Loucy (cell line): ENCODE data around the gene OTUD1.

ENCODE experiments used
- H2AFZ ChIP-seq: fragments of 200-600 bp; sonication (generic); 2 replicates; pipeline ENCODE4 v1.6.0; 2016; ENCODE audit warnings: antibody characterized with exemption, mild to moderate bottlenecking, low read length, moderate library complexity
- H3F3A ChIP-seq: fragments of 200-600 bp; 2 replicates; pipeline ENCODE4 v1.6.0; 2016; ENCODE audit warnings: antibody characterized with exemption, low read depth, mild to moderate bottlenecking
- H3K27me3 ChIP-seq: fragments of 200-600 bp; sonication (generic); 2 replicates; pipeline ENCODE4 v1.6.1; 2014; ENCODE audit warnings: low read length, mild to moderate bottlenecking; ENCODE audit not compliant: insufficient read depth, poor library complexity, severe bottlenecking
- H3K36me3 ChIP-seq: fragments of 200-600 bp; sonication (generic); 2 replicates; pipeline ENCODE4 v1.6.1; 2016; ENCODE audit warnings: low read length; ENCODE audit not compliant: insufficient read depth
- H3K4me1 ChIP-seq: fragments of 200-600 bp; sonication (generic); 2 replicates; pipeline ENCODE4 v1.5.1; 2014; ENCODE audit warnings: low read length, mild to moderate bottlenecking; ENCODE audit not compliant: insufficient read depth, poor library complexity, severe bottlenecking
- H3K4me2 ChIP-seq: fragments of 200-600 bp; sonication (generic); 2 replicates; pipeline ENCODE4 v1.6.0; 2014; ENCODE audit warnings: antibody characterized with exemption, low read length, low read depth, mild to moderate bottlenecking; ENCODE audit not compliant: poor library complexity, severe bottlenecking
- H3K4me3 ChIP-seq: fragments of 200-600 bp; sonication (generic); 2 replicates; pipeline ENCODE4 v1.5.1; 2014; ENCODE audit warnings: low read length, mild to moderate bottlenecking, mixed read lengths; ENCODE audit not compliant: poor library complexity, severe bottlenecking
- H3K79me2 ChIP-seq: fragments of 200-600 bp; sonication (generic); 2 replicates; pipeline ENCODE4 v1.6.1; 2014; ENCODE audit warnings: low read length; ENCODE audit not compliant: insufficient read depth
- H3K9ac ChIP-seq: fragments of 200-600 bp; sonication (generic); 2 replicates; pipeline ENCODE4 v1.6.0; 2014; ENCODE audit warnings: mild to moderate bottlenecking, low read depth, low read length, moderate library complexity; ENCODE audit not compliant: poor library complexity, severe bottlenecking
- H3K9me2 ChIP-seq: fragments of 200-600 bp; sonication (generic); replicated peaks from 2 replicates; pipeline ENCODE4 v1.6.1; 2016; ENCODE audit warnings: low read depth, low read length, mixed read lengths
- H3K9me3 ChIP-seq: fragments of 200-600 bp; sonication (generic); 2 replicates; pipeline ENCODE4 v1.6.1; 2014; ENCODE audit warnings: mild to moderate bottlenecking, antibody characterized with exemption, low read length, low read depth; ENCODE audit not compliant: insufficient read depth
- H4K20me1 ChIP-seq: fragments of 200-600 bp; sonication (generic); 2 replicates; pipeline ENCODE4 v1.6.0; 2014; ENCODE audit warnings: antibody characterized with exemption, low read length, mild to moderate bottlenecking; ENCODE audit not compliant: insufficient read depth, poor library complexity, severe bottlenecking
- CTCF ChIP-seq: fragments of 200-600 bp; sonication (generic); conservative IDR thresholded peaks from 2 replicates; pipeline ENCODE4 v1.5.1; 2014; ENCODE audit warnings: mild to moderate bottlenecking, antibody characterized with exemption, low read length
- EZH2phosphoT487 ChIP-seq: fragments of 200-600 bp; IDR thresholded peaks from 2 replicates; pipeline ENCODE4 v1.6.1; 2018; ENCODE audit warnings: antibody characterized with exemption, mild to moderate bottlenecking, moderate library complexity, borderline replicate concordance

OTUD1 gene

GRCh38 chr10:23442936-23443335 lies 4.1 kb downstream of the OTUD1 start:
- Histone ChIP-seq H3K36me3 (no peaks in the 10 kb centered on the region), H3K4me1 (peaks cover 25% of the 10 kb centered on the region), H3K9me3 (no peaks in the 10 kb centered on the region), H3K4me3 (no peak overlapping the region), H3K27me3 (peaks cover 4% of the 10 kb centered on the region), H3K4me2 (peak overlapping the region; percentile 78), H2AFZ (no peak overlapping the region), H4K20me1 (peaks cover 6% of the 10 kb centered on the region), H3F3A (peaks cover under 1% of the 10 kb centered on the region; the same call in 1 of the 2 replicates), H3K79me2 (no peaks in the 10 kb centered on the region; the same call in 1 of the 2 replicates), H3K9ac (no peak overlapping the region), H3K9me2 (no peaks in the 10 kb centered on the region)
- TF ChIP-seq EZH2phosphoT487 (no peak), CTCF (no peak)

- H3K4me1 ChIP-seq, result peaks cover 25% of the 10 kb centered on the region
- H3F3A ChIP-seq, result no peaks in the 10 kb centered on the region
- no peaks in the 10 kb centered on the region for H3K9me3 ChIP-seq
- H3K4me3 ChIP-seq, result no peak overlapping the region
- H3K9me2 ChIP-seq, result no peaks in the 10 kb centered on the region
- no peaks in the 10 kb centered on the region for H3K36me3 ChIP-seq
- peaks cover 2% of the 10 kb centered on the region for H4K20me1 ChIP-seq
- no peak overlapping the region for H3K9ac ChIP-seq
- no peak overlapping the region for H2AFZ ChIP-seq
- H3K27me3 ChIP-seq, result peaks cover 3% of the 10 kb centered on the region
- no peak for TF ChIP-seq EZH2phosphoT487
- TF ChIP-seq CTCF, result no peak
- H3K4me2 ChIP-seq, result no peak overlapping the region
- H3K79me2 ChIP-seq, result no peaks in the 10 kb centered on the region
These were observed 6.7 kb downstream of the OTUD1 start for GRCh38 chr10:23445591-23445990.

DNA sequence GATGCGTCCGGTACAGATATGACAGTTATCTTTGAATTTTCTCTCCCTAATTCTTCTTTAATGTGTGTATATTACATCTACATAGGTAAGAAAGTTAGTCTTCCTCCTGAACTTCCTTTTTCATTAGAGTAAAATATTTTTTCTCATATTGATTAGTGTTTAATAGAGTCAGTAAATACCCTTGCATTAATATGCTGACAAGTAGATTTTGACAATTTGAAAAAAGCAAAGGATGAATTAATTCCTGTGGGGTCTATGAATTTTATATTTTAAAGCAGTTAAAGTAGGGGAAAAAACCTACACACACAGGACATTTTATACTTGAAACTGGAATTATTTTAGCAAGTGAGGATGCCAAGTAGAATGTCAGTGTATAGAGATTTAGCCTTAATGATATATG lies 9.4 kb downstream of the OTUD1 start:
- peaks cover 7% of the 10 kb centered on the region for H3K4me1 ChIP-seq

More for the DNA sequence above, 9.4 kb downstream of the OTUD1 start:
- Histone ChIP-seq H3F3A (no peaks in the 10 kb centered on the region), H3K4me3 (no peak overlapping the region), H3K9me3 (no peaks in the 10 kb centered on the region), H3K36me3 (no peaks in the 10 kb centered on the region), H4K20me1 (no peaks in the 10 kb centered on the region), H3K79me2 (no peaks in the 10 kb centered on the region), H3K9ac (no peak overlapping the region), H2AFZ (peak overlapping the region; percentile 58; the same call in 1 of the 2 replicates), H3K9me2 (no peaks in the 10 kb centered on the region), H3K4me2 (no peak overlapping the region), H3K27me3 (no peaks in the 10 kb centered on the region)
- TF ChIP-seq EZH2phosphoT487 (no peak), CTCF (no peak)
